Keratinocyte (primary cell): ENCODE results near the gene CASP9.

Experiments used
- CTCF ChIP-seq, 3 experiments: IDR thresholded peaks in 1 of 3; conservative IDR thresholded peaks in 1 of 3; optimal IDR thresholded peaks in 1 of 3; 2 replicates in 2 of 3; 3 replicates in 1 of 3; pipeline versions ENCODE3 to v1.5.1; 2011; ENCODE audit warnings: low read length in 3 of 3, mild to moderate bottlenecking in 3 of 3, moderate library complexity in 2 of 3, control low read depth in 1 of 3, inconsistent platforms in 1 of 3; ENCODE audit not compliant: insufficient read depth in 2 of 3; ENCODE audit errors: extremely low read depth in 1 of 3
- EZH2 ChIP-seq: IDR thresholded peaks from one replicate; pipeline ENCODE4 v1.6.1; 2012; ENCODE audit warnings: inconsistent platforms, mild to moderate bottlenecking, low read length, moderate library complexity

GRCh38 chr1:15459771-15460707, 64.0 kb downstream of the CASP9 start:
- TF ChIP-seq CTCF (optimal IDR thresholded peaks at IDR 0.05 in 1 of 3, IDR thresholded peaks at IDR 0.05 in 1 of 3, conservative IDR thresholded peaks at IDR 0.05 in 1 of 3; ENCODE audit: extremely low read depth in 1 of 3, insufficient read depth in 2 of 3, low read length in 3 of 3) = no peak
- no peak for TF ChIP-seq EZH2
